GM12873 (cell line): Measurements from ENCODE around the gene SETD1A.

ENCODE experiments used
- CTCF ChIP-seq: IDR thresholded peaks from 2 replicates; pipeline ENCODE4 v1.5.1; 2012; ENCODE audit warnings: low read depth, mild to moderate bottlenecking, moderate library complexity, low read length, control low read depth; ENCODE audit not compliant: insufficient read depth; ENCODE audit errors: missing control alignments

Gene SETD1A

GRCh38 chr16:30986129-30986991, 28.8 kb downstream of the SETD1A start:
- no peak for TF ChIP-seq CTCF

GRCh38 chr16:30987581-30988190, 30.1 kb downstream of the SETD1A start:
- no peak for TF ChIP-seq CTCF

- no peak for TF ChIP-seq CTCF
Observed at GRCh38 chr16:30989469-30990047, 32.0 kb downstream of the SETD1A start.

GRCh38 chr16:30990105-30990504, 32.6 kb downstream of the SETD1A start:
- no peak for TF ChIP-seq CTCF

- TF ChIP-seq CTCF = no peak
Observed at GRCh38 chr16:30991052-30991451, 33.5 kb downstream of the SETD1A start.

GRCh38 chr16:30992276-30992780, 34.8 kb downstream of the SETD1A start:
- no peak for TF ChIP-seq CTCF

GRCh38 chr16:30992931-30993816, 35.6 kb downstream of the SETD1A start:
- no peak for TF ChIP-seq CTCF
